ENCODE measurements around the gene SYS1.

The SYS1 gene

GRCh38 chr20:45405571-45406259 is 42.8 kb downstream of the SYS1 start:
- TF ChIP-seq CTCF (conservative IDR thresholded peaks at IDR 0.05; ENCODE audit: control insufficient read depth, insufficient read depth, low read depth, low read length) = no peak
- no peak for DNase-seq (ENCODE audit: low read depth)
- H3K4me3 ChIP-seq (ENCODE audit: control insufficient read depth, low read depth, low read length) = peak overlapping the region; percentile 46

GRCh38 chr20:45406260-45407066 is 43.5 kb downstream of the SYS1 start:
- no peak for TF ChIP-seq CTCF (conservative IDR thresholded peaks at IDR 0.05; ENCODE audit: control insufficient read depth, insufficient read depth, low read depth, low read length)
- peak overlapping the region; percentile 47 for H3K4me3 ChIP-seq (ENCODE audit: control insufficient read depth, low read depth, low read length)
- DNase-seq (ENCODE audit: low read depth) = peak; percentile 30

GRCh38 chr20:45407067-45407745 is 44.2 kb downstream of the SYS1 start:
- peak overlapping the region; percentile 47 for H3K4me3 ChIP-seq (ENCODE audit: control insufficient read depth, low read depth, low read length)
- peak; percentile 35 for DNase-seq (ENCODE audit: low read depth)
- no peak for TF ChIP-seq CTCF (conservative IDR thresholded peaks at IDR 0.05; ENCODE audit: control insufficient read depth, insufficient read depth, low read depth, low read length)

- H3K4me3 ChIP-seq (ENCODE audit: control insufficient read depth, low read depth, low read length) = peak within 1 kb of the TSS; percentile 47
- no peak for TF ChIP-seq CTCF (conservative IDR thresholded peaks at IDR 0.05; ENCODE audit: control insufficient read depth, insufficient read depth, low read depth, low read length)
- DNase-seq (ENCODE audit: low read depth) = no peak
Observed at GRCh38 chr20:45407783-45408645, 45.1 kb downstream of the SYS1 start, which contains the start of gene DBNDD2. Gene DBNDD2 (plus strand): TSS chr20:45408289. CDS start chr20:45408468, 179 bp downstream.

- TF ChIP-seq CTCF (conservative IDR thresholded peaks at IDR 0.05; ENCODE audit: control insufficient read depth, insufficient read depth, low read depth, low read length) = no peak
- no peak for DNase-seq (ENCODE audit: low read depth)
- no peak overlapping the region for H3K4me3 ChIP-seq (ENCODE audit: control insufficient read depth, low read depth, low read length)
Observed at GRCh38 chr20:45408646-45409213, 45.8 kb downstream of the SYS1 start.

Data from fibroblast of mammary gland (primary cell).